ENCODE data around the gene FXYD3.
"Not testable (repeated sequence)": the region's sequence is repeated elsewhere in the genome, so short reads cannot be mapped to it uniquely, and the experiment has no call there.

- not testable (repeated sequence) for TF ChIP-seq POLR2A, EP300 (IDR thresholded peaks at IDR 0.05)
These were observed 37.5 kb downstream of the FXYD3 start for GRCh38 chr19:35153129-35153522.

All from gastroesophageal sphincter (tissue), 2 donors.